OCI-LY7 (cell line): ENCODE results near the gene SIK3. TPM values are rescaled to one million over a fixed set of nuclear protein-coding genes. Genes with fewer than 3 reads are reported as not detected.

Experiments
- BruUV-seq: library from RNA; stranded (reverse); fragments of 400-500 nt; replicated peaks from 2 replicates; lab custom pipeline; 2021; lab: Mats Ljungman, UMichigan
- CTCF ChIA-PET: fragments of 300-600 bp; sonication (Branson Sonifier 250); formaldehyde crosslinking; loops from one replicate; lab custom pipeline; 2022; ENCODE audit warnings: antibody characterized with exemption; ENCODE audit not compliant: unreplicated experiment; lab: Charles Lee
- POLR2A ChIA-PET: fragments of 300-600 bp; sonication (Branson Sonifier 250); formaldehyde crosslinking; loops from one replicate; lab custom pipeline; 2022; ENCODE audit warnings: antibody characterized with exemption; lab: Charles Lee
- DNase-seq: peaks from one replicate; pipeline ENCODE4 v3.0.0-alpha.2; 2015; ENCODE audit warnings: low spot score
- H2AFZ ChIP-seq: fragments of 200-600 bp; sonication (generic), shearing (Covaris generic); 2 replicates; pipeline ENCODE4 v1.6.1; 2014; ENCODE audit warnings: mild to moderate bottlenecking, antibody characterized with exemption, low read length, moderate library complexity
- H3K27ac ChIP-seq: fragments of 200-600 bp; sonication (generic); 2 replicates; pipeline ENCODE4 v1.5.1; 2014; ENCODE audit warnings: mixed run types, low read depth, mild to moderate bottlenecking, moderate library complexity, low read length, inconsistent platforms; ENCODE audit not compliant: poor library complexity, severe bottlenecking
- H3K36me3 ChIP-seq: fragments of 200-600 bp; sonication (generic); 2 replicates; pipeline ENCODE4 v1.6.1; 2014; ENCODE audit warnings: mild to moderate bottlenecking, antibody characterized with exemption, low read length, moderate library complexity, mixed read lengths; ENCODE audit not compliant: insufficient read depth
- H3K4me1 ChIP-seq: fragments of 200-600 bp; sonication (generic); 2 replicates; pipeline ENCODE4 v1.5.1; 2014; ENCODE audit warnings: mild to moderate bottlenecking, low read length; ENCODE audit not compliant: insufficient read depth, poor library complexity, severe bottlenecking
- H3K4me2 ChIP-seq: fragments of 200-600 bp; sonication (generic); 2 replicates; pipeline ENCODE4 v1.6.1; 2014; ENCODE audit warnings: mild to moderate bottlenecking, low read length
- H3K4me3 ChIP-seq: fragments of 200-600 bp; sonication (generic); 2 replicates; pipeline ENCODE4 v1.5.1; 2014; ENCODE audit warnings: mild to moderate bottlenecking, low read depth, low read length; ENCODE audit not compliant: poor library complexity, severe bottlenecking
- H3K79me2 ChIP-seq: fragments of 200-600 bp; sonication (generic); 2 replicates; pipeline ENCODE4 v1.6.1; 2016; ENCODE audit warnings: low read depth, mild to moderate bottlenecking, low read length, moderate library complexity, mixed read lengths; ENCODE audit not compliant: insufficient read depth
- H3K9me2 ChIP-seq: fragments of 200-600 bp; sonication (generic); 2 replicates; pipeline ENCODE4 v1.6.1; 2016; ENCODE audit warnings: mild to moderate bottlenecking, low read length, mixed read lengths; ENCODE audit not compliant: insufficient read depth
- H3K9me3 ChIP-seq: fragments of 200-600 bp; sonication (generic); 2 replicates; pipeline ENCODE4 v1.6.1; 2014; ENCODE audit warnings: mild to moderate bottlenecking, mixed run types, low read length, mixed read lengths
- H4K20me1 ChIP-seq: fragments of 200-600 bp; sonication (generic); 2 replicates; pipeline ENCODE4 v1.6.1; 2014; ENCODE audit warnings: mild to moderate bottlenecking, antibody characterized with exemption, low read length, moderate library complexity, mixed read lengths; ENCODE audit not compliant: insufficient read depth
- CTCF ChIP-seq: fragments of 200-600 bp; sonication (generic); conservative IDR thresholded peaks from 2 replicates; pipeline ENCODE4 v1.5.1; 2014; ENCODE audit warnings: mild to moderate bottlenecking, antibody characterized with exemption, low read length, moderate library complexity, mixed read lengths
- EZH2phosphoT487 ChIP-seq: fragments of 200-600 bp; sonication (generic); IDR thresholded peaks from 2 replicates; pipeline ENCODE4 v1.6.1; 2018; ENCODE audit warnings: low read depth, borderline replicate concordance, mild to moderate bottlenecking, mixed run types, antibody characterized with exemption, low read length, moderate library complexity, mixed read lengths
- intact Hi-C: fragments of 100-400 bp; cut with micrococcal nuclease; formaldehyde crosslinking; loops from one replicate; pipeline ENCODE4 v1.10.0; 2022; ENCODE audit not compliant: unreplicated experiment
- total RNA-seq, 2 experiments: library from RNA; depleted of rRNA in 1 of 2; stranded (reverse); fragments of >200 nt in 1 of 2; shearing (Covaris generic) in 1 of 2; gene quantifications; 2 replicates each; pipeline ENCODE4 v1.2.3, GENCODE V29; 2014 to 2022

The SIK3 gene
- total RNA-seq, 2 experiments from 2014 or later = 29.3 to 72.9 TPM

GRCh38 chr11:117016747-117017146, 81.5 kb downstream of the SIK3 start:
- Histone ChIP-seq H3K79me2 (peaks cover 50% of the 10 kb centered on the region; the same call in 1 of the 2 replicates), H3K4me1 (peaks cover 20% of the 10 kb centered on the region), H3K27ac (no peak overlapping the region), H4K20me1 (0 out of 2 replicates have a peak, but pooled peaks cover 4% of the 10 kb centered on the region), H3K9me3 (no peaks in the 10 kb centered on the region), H2AFZ (no peak overlapping the region), H3K4me3 (no peak overlapping the region), H3K36me3 (no peaks in the 10 kb centered on the region; the same call in 1 of the 2 replicates), H3K9me2 (no peaks in the 10 kb centered on the region), H3K4me2 (no peak overlapping the region)
- TF ChIP-seq EZH2phosphoT487 = no peak
- TF ChIP-seq CTCF = no peak
- POLR2A ChIA-PET = interaction anchor here (0.6 to 1.7 kb wide), 11 partner anchors 8 to 89 kb away, joined by 3 to 6 read pairs (median 4); no protein-coding TSS in a partner anchor
- DNase-seq = no peak
- intact Hi-C loops = no loop called here
- CTCF ChIA-PET = no interaction called here
- no TSS peak for BruUV-seq

GRCh38 chr11:117016246-117016645, 82.0 kb downstream of the SIK3 start:
- no peaks in the 10 kb centered on the region; the same call in 1 of the 2 replicates for H3K36me3 ChIP-seq
- DNase-seq = no peak
- H3K9me2 ChIP-seq = no peaks in the 10 kb centered on the region
- no peak overlapping the region for H3K4me3 ChIP-seq
- H3K4me1 ChIP-seq = peaks cover 20% of the 10 kb centered on the region
- BruUV-seq = no TSS peak
- ChIA-PET POLR2A (interaction anchor here (1.2 to 1.7 kb wide), 4 partner anchors 9 to 64 kb away, joined by 4 to 6 read pairs (median 4); no protein-coding TSS in a partner anchor), CTCF (no interaction called here)
- peaks cover 45% of the 10 kb centered on the region; the same call in 1 of the 2 replicates for H3K79me2 ChIP-seq
- intact Hi-C loops = no loop called here
- H3K9me3 ChIP-seq = no peaks in the 10 kb centered on the region
- H2AFZ ChIP-seq = no peak overlapping the region
- H3K4me2 ChIP-seq = no peak overlapping the region
- no peak overlapping the region for H3K27ac ChIP-seq
- TF ChIP-seq CTCF = no peak
- 0 out of 2 replicates have a peak, but pooled peaks cover 4% of the 10 kb centered on the region for H4K20me1 ChIP-seq

GRCh38 chr11:117011541-117011898, 86.7 kb downstream of the SIK3 start:
- H3K36me3 ChIP-seq = no peaks in the 10 kb centered on the region
- no peak overlapping the region for H3K4me3 ChIP-seq
- ChIA-PET POLR2A (interaction anchor here (1.3 kb wide), 1 partner anchor 10 kb away, joined by 3 read pairs; no protein-coding TSS in a partner anchor), CTCF (interaction anchor here (0.5 kb wide), 1 partner anchor 1103 kb away, joined by 3 read pairs; no protein-coding TSS in a partner anchor)
- H3K9me3 ChIP-seq = no peaks in the 10 kb centered on the region
- TF ChIP-seq CTCF (no peak), EZH2phosphoT487 (no peak)
- BruUV-seq = no TSS peak
- H3K27ac ChIP-seq = no peak overlapping the region
- H3K4me1 ChIP-seq = peaks cover 9% of the 10 kb centered on the region
- no peak for DNase-seq
- peaks cover 37% of the 10 kb centered on the region; the same call in 1 of the 2 replicates for H3K79me2 ChIP-seq
- H3K4me2 ChIP-seq = no peak overlapping the region
- H4K20me1 ChIP-seq = no peaks in the 10 kb centered on the region; the same call in 1 of the 2 replicates
- no peak overlapping the region for H2AFZ ChIP-seq
- H3K9me2 ChIP-seq = no peaks in the 10 kb centered on the region
- intact Hi-C loops = no loop called here
